Breast epithelium (tissue), 4 donors: ENCODE data around the gene TSHZ1. TPM values are rescaled to one million over a fixed set of nuclear protein-coding genes. Genes with fewer than 3 reads are reported as not detected.

ENCODE experiments used
- DNase-seq, 2 donors: peaks; one replicate each; pipeline ENCODE4 v3.0.0-alpha.2; 2019; ENCODE audit warnings: low spot score in 2 of 2
- H3K27ac ChIP-seq, 2 donors: fragments of 200-600 bp; sonication (generic) in 1 of 2; one replicate each; pipeline ENCODE4 v1.5.1; 2016 to 2019; ENCODE audit warnings: mild to moderate bottlenecking in 1 of 2
- H3K27me3 ChIP-seq, 2 donors: fragments of 200-600 bp; sonication (generic) in 1 of 2; one replicate each; pipeline versions ENCODE4 v1.5.1 to v1.6.0; 2017 to 2019; ENCODE audit warnings: control low read depth in 1 of 2, mild to moderate bottlenecking in 1 of 2
- H3K36me3 ChIP-seq: fragments of 200-600 bp; one replicate; pipeline ENCODE4 v1.5.1; 2019
- H3K4me1 ChIP-seq, 2 donors: fragments of 200-600 bp; sonication (generic); one replicate each; pipeline ENCODE4 v1.5.1; 2016 to 2019; ENCODE audit warnings: control low read depth in 1 of 2
- H3K4me3 ChIP-seq, 3 donors: fragments of 200-600 bp; sonication (generic); 1 replicate in 2 of 3; 2 replicates in 1 of 3; pipeline ENCODE4 v1.5.1; 2016 to 2019; ENCODE audit warnings: mild to moderate bottlenecking in 3 of 3, moderate library complexity in 2 of 3
- H3K9me3 ChIP-seq, 2 donors: fragments of 200-600 bp; sonication (generic) in 1 of 2; one replicate each; pipeline ENCODE4 v1.5.1; 2016 to 2019; ENCODE audit warnings: control low read depth in 1 of 2
- CTCF ChIP-seq, 3 donors: fragments of 450-650 bp; IDR thresholded peaks; one replicate each; pipeline ENCODE4 v1.5.1; 2016 to 2017; ENCODE audit warnings: antibody characterized with exemption in 3 of 3, mild to moderate bottlenecking in 3 of 3, moderate library complexity in 3 of 3
- POLR2A ChIP-seq: fragments of 450-650 bp; IDR thresholded peaks from one replicate; pipeline ENCODE4 v1.6.1; 2016; ENCODE audit warnings: antibody characterized with exemption, mild to moderate bottlenecking, moderate library complexity
- POLR2AphosphoS5 ChIP-seq, 3 donors: sonication (generic); formaldehyde crosslinking; IDR thresholded peaks; one replicate each; pipeline ENCODE4 v1.6.1; 2017; ENCODE audit warnings: antibody characterized with exemption in 3 of 3
- intact Hi-C: fragments of 100-400 bp; cut with DNase I; formaldehyde crosslinking; loops from one replicate; pipeline ENCODE4 v1.15.1; 2023; ENCODE audit warnings: low total_unique reads
- total RNA-seq, 3 donors: library from RNA; depleted of rRNA; stranded (reverse); fragments of >200 nt; gene quantifications; one replicate each; pipeline ENCODE4 v1.1.0, GENCODE V29; 2016

Gene TSHZ1
- total RNA-seq, 3 donors from 2014 or later: 12.3 to 18.3 (median 16.4) TPM

GRCh38 chr18:75316223-75316622 lies 105.6 kb downstream of the TSHZ1 start:
- Histone ChIP-seq H3K27me3 (no peaks in the 10 kb centered on the region), H3K36me3 (no peaks in the 10 kb centered on the region), H3K27ac (no peak overlapping the region), H3K4me1 (no peaks in the 10 kb centered on the region), H3K9me3 (no peaks in the 10 kb centered on the region), H3K4me3 (no peak overlapping the region)
- intact Hi-C loops: no loop called here
- TF ChIP-seq POLR2AphosphoS5 (IDR thresholded peaks at IDR 0.05) (no peak), POLR2A (no peak), CTCF (IDR thresholded peaks at IDR 0.05) (no peak)
- no peak for DNase-seq

- H3K27me3 ChIP-seq: no peaks in the 10 kb centered on the region
- DNase-seq: no peak
- no peaks in the 10 kb centered on the region for H3K36me3 ChIP-seq
- no peaks in the 10 kb centered on the region for H3K9me3 ChIP-seq
- H3K27ac ChIP-seq: no peak overlapping the region
- intact Hi-C loops: no loop called here
- TF ChIP-seq POLR2AphosphoS5 (IDR thresholded peaks at IDR 0.05): no peak
- H3K4me1 ChIP-seq: no peaks in the 10 kb centered on the region
- H3K4me3 ChIP-seq: no peak overlapping the region
These were observed 106.2 kb downstream of the TSHZ1 start for GRCh38 chr18:75316826-75317225.

GRCh38 chr18:75317300-75317699 lies 106.7 kb downstream of the TSHZ1 start:
- Histone ChIP-seq H3K4me1 (no peaks in the 10 kb centered on the region), H3K27me3 (no peaks in the 10 kb centered on the region), H3K4me3 (no peak overlapping the region), H3K36me3 (no peaks in the 10 kb centered on the region), H3K9me3 (no peaks in the 10 kb centered on the region), H3K27ac (no peak overlapping the region)
- TF ChIP-seq POLR2A (no peak), POLR2AphosphoS5 (IDR thresholded peaks at IDR 0.05) (no peak), CTCF (IDR thresholded peaks at IDR 0.05) (no peak)
- no peak for DNase-seq
- intact Hi-C loops: no loop called here

- Histone ChIP-seq H3K27me3 (no peaks in the 10 kb centered on the region), H3K4me1 (no peaks in the 10 kb centered on the region), H3K9me3 (no peaks in the 10 kb centered on the region), H3K4me3 (no peak overlapping the region), H3K36me3 (no peaks in the 10 kb centered on the region), H3K27ac (no peak overlapping the region)
- intact Hi-C loops: no loop called here
- TF ChIP-seq POLR2A (no peak), CTCF (IDR thresholded peaks at IDR 0.05) (no peak), POLR2AphosphoS5 (IDR thresholded peaks at IDR 0.05) (no peak)
- no peak for DNase-seq
These were observed 107.1 kb downstream of the TSHZ1 start for GRCh38 chr18:75317703-75318102.

GRCh38 chr18:75319905-75320304 lies 109.3 kb downstream of the TSHZ1 start:
- no peaks in the 10 kb centered on the region for H3K27me3 ChIP-seq
- intact Hi-C loops: no loop called here

More at GRCh38 chr18:75319905-75320304, 109.3 kb downstream of the TSHZ1 start:
- Histone ChIP-seq H3K4me1 (no peaks in the 10 kb centered on the region), H3K36me3 (no peaks in the 10 kb centered on the region), H3K27ac (no peak overlapping the region), H3K4me3 (no peak overlapping the region), H3K9me3 (no peaks in the 10 kb centered on the region)
- no peak for TF ChIP-seq POLR2A
- no peak for TF ChIP-seq POLR2AphosphoS5 (IDR thresholded peaks at IDR 0.05)
- TF ChIP-seq CTCF (IDR thresholded peaks at IDR 0.05): no peak
- DNase-seq: no peak
